HK-2 (cell line): ENCODE data around the gene CCL25.
"Not testable (repeated sequence)": the region's sequence is repeated elsewhere in the genome, so short reads cannot be mapped to it uniquely, and the experiment has no call there.

Experiments
- DNase-seq: peaks from one replicate; pipeline ENCODE4 v3.0.0-alpha.2; 2018; ENCODE audit not compliant: unreplicated experiment

Gene CCL25

DNA sequence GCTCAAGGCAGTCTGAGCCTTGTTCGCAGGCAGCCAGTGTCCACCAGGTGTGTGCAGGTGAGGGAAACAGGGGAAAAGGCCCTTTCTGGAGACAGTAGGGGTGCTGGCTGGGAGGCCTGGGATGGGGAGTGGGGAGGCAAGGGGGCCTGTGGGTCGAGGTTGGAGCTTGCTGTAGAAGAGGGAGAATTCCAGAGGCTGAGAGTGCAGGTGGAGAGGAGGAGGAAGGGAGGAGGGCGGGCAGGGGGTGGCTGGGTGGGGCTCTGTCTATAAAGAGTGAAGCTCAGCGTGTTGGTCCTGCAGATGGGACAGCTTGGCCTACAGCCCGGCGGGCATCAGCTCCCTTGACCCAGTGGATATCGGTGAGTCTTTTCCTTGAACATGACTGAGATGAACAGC is at the start of gene CCL25:
CCL25 (plus strand) TSS at position 297 of the 396 bp plus-strand sequence. CDS start 290 bp downstream, outside the sequence.
- DNase-seq = no peak

GRCh38 chr19:8004001-8004400 is 48.6 kb upstream of the CCL25 start:
- no peak for DNase-seq

GRCh38 chr19:8004723-8005513 is 47.6 kb upstream of the CCL25 start:
- peak; percentile 30 for DNase-seq

DNA sequence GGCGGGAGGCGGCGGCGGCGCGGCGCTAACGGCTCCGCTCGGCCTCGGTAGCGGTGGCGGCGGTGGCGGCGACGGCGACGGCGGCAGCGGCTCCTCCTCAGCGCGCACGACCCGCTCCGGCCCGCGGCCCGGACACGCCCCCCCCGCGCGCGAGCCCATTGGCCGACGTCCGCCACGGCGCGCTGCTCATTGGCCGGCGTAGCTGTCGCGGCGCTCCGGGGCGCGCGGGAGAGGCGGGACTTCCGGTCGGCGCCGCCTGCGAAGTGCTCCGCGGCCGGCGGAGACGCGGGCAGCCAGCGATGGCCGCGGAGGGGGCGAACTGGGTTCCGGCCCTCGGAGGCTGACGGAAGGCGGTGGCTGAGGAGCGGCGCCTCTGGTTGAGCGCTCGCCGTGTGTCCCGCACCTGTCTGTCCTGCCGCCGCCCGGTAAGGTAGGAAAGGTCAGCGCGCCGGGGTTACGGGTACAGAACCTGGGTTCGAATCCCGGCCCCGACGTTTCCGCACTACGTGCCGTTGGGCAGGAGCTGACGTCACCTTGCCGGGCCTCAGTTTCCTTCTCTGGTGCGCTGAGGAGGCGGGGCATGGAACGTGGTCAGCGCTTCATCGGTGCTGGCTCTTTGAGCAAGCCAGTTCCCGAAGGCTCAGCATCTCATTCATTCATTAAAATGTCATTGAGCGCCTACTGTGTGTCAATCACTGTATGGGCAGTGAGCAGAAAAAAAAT is 46.9 kb upstream of the CCL25 start, which contains the start of gene ELAVL1:
ELAVL1 (minus strand) TSS at position 108 of the 723 bp plus-strand sequence. CDS start 13,826 bp downstream, outside the sequence.
- peak; percentile 89 for DNase-seq

- DNase-seq = no peak
Measured at GRCh38 chr19:8017808-8018207, 34.8 kb upstream of the CCL25 start.

GRCh38 chr19:8020681-8021080 is 31.9 kb upstream of the CCL25 start:
- no peak for DNase-seq

DNA sequence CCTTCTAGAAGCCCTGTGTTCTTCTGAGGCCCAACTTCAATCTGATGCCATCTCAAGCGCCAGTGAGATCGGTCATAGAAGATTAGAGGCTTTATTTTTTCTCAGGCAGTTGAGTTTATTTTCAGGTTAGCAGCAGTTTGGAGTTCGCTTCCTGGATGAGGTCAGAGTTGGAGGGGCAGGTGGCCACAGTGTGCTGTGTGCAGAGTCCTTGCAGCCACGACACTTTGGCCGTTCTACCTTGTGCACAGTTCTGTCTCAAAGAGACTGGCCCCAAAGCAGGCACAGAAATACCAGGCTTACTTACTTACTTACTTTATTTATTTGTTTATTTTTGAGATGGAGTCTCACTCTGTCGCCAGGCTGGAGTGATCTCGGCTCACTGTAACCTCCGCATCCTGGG is 31.2 kb upstream of the CCL25 start:
- DNase-seq = no peak

GRCh38 chr19:8022275-8022674 is 30.3 kb upstream of the CCL25 start:
- DNase-seq = no peak

GRCh38 chr19:8023371-8023770 is 29.2 kb upstream of the CCL25 start:
- DNase-seq = no peak

GRCh38 chr19:8024256-8024655 is 28.3 kb upstream of the CCL25 start:
- not testable (repeated sequence) for DNase-seq

- no peak for DNase-seq
Measured at GRCh38 chr19:8025316-8025715, 27.2 kb upstream of the CCL25 start.

DNA sequence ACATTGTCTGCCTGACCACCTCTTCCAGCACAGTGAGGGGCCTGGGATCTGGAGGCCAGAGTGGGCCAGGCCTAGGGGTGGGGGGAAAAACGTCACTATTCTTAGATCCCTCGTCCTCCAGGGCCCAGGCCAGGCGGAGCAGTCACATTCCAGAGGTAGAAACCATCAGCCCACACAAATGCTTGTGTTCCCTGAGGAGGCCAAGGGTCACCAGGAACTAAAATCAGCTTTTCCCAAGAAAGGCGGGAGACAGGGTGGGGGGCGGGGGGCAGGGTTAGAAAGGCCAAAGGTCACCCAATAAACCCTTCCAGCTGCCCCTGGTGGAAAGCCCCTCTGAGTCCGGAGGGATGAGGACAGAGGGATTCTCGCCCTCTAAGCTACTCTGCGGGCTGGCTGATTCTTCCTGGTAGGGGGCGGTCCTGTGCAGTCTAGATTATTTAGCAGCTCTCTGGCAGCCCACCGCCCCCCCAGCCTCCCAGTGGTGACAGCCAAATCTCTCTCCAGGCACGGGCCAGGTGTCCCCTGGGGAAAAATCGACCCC is 23.5 kb upstream of the CCL25 start:
- no peak for DNase-seq

DNA sequence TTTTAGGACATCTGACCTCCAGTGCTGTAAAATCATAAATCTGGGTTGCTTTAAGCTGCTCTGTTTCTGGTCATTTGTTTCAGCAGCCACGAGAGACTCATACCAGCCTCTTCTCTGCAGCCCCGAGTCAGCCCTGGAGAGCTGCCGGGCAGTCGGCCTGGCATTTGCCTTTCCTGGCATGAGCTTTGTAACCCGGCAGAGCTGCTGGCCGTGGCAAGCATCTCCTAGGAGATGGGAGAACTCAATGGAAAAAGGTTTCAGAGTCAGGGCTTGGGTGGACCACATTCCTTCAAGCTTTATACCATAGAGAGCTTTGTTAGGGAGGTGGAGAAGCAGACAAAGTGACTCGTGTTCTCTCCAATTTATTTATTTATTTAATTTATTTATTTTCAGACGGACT is 21.6 kb upstream of the CCL25 start:
- DNase-seq = no peak

DNA sequence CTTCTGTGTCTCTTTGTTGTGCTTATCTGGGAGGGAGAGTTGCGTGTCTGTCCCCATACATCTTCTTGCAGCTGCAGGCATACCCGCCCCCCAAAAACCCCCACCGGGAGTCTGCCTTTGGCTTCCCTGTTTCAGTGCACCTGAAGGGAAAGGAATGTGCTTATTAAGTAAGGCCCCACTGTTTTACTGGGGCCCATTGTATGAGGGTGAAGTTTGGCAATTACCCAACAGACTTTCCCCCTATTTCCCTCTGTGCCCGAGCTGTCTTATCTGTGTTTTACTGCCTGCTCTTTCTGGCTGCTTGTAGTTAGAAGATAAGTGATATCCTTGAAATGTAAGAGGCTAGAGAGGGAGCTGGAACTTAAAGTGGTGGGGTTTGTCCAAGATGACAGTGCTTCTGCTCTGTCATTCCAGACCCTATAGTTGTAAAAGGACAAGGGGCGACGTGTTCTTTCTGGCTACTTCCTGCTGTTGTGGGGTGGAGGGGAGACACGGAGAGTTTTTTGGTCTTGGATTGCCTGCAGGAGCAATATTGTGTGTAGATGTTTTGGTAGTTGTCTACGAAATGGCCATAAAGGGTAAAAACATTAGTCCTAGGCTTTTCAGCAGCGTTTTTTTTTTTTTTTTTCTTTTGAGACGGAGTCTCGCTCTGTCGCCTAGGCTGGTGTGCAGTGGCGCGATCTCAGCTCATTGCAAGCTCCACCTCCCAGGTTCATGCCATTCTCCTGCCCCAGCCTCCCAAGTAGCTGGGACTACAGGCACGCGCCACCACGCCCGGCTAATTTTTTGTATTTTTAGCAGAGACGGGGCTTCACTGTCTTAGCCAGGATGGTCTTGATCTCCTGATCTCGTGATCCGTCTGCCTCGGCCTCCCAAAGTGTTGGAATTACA is 19.0 kb upstream of the CCL25 start:
- not testable (repeated sequence) for DNase-seq

GRCh38 chr19:8034178-8034525 is 18.4 kb upstream of the CCL25 start:
- no peak for DNase-seq

GRCh38 chr19:8036434-8037099 is 16.0 kb upstream of the CCL25 start:
- no peak for DNase-seq

DNA sequence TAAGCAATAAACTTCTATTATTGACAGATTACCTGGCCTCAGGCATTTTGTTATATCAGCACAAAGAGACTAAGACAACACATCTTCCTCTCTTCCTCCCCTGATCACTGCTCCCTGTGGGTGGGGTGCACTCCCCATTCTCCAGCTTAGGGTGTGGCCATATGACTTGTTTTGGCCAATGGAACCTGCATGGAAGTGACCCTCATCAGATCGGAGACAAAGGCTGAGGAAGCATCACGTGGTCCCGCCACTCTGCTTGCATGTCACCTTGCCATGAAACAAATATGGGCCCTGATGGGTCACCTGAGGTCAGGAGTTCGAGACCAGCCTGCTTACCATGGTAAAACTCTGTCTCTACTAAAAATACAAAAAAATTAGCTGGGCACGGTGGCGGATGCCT is 13.7 kb upstream of the CCL25 start:
- no peak for DNase-seq

DNA sequence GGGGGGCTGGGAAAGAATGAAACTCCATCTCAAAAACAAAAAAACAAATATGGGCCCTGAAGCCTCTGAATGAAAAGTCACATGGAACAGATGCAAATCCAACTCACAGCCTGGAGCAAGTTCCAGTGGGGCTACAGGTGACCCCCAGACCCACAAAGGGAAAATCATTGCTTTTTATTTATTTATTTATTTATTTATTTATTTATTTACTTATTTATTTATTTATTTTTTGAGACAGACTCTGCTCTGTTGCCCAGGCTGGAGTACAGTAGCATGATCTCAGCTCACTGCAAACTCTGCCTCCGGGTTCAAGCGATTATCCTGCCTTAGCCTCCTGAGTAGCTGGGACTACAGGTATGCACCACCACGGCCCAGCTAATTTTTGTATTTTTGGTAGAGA is 13.3 kb upstream of the CCL25 start:
- no peak for DNase-seq

GRCh38 chr19:8041531-8041931 is 11.0 kb upstream of the CCL25 start:
- DNase-seq = no peak

- DNase-seq = no peak
Measured at GRCh38 chr19:8042900-8043299, 9.7 kb upstream of the CCL25 start.

DNA sequence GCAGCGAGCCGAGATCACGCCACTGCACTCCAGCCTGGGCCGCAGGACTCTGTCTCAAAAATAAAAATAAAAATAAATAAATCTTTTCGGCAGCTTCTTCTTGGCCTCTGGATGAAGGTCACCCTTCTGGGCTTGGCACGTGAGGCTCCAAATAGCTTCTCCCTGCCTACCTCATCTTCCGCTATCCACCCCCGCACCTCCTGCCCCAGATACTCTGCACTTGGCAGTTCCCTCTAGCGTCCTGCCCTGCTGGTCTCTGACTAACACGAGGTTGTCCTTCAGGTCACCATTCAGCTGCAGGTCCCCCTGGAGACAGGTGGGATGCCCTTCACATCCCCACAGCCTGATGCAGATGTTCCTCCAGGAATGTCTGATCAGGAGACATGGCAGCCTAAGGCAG is 8.5 kb upstream of the CCL25 start:
- no peak for DNase-seq
